ENCODE results near the gene MMEL1.
"Not testable (repeated sequence)": the region's sequence is repeated elsewhere in the genome, so short reads cannot be mapped to it uniquely, and the experiment has no call there.

Gene MMEL1

DNA sequence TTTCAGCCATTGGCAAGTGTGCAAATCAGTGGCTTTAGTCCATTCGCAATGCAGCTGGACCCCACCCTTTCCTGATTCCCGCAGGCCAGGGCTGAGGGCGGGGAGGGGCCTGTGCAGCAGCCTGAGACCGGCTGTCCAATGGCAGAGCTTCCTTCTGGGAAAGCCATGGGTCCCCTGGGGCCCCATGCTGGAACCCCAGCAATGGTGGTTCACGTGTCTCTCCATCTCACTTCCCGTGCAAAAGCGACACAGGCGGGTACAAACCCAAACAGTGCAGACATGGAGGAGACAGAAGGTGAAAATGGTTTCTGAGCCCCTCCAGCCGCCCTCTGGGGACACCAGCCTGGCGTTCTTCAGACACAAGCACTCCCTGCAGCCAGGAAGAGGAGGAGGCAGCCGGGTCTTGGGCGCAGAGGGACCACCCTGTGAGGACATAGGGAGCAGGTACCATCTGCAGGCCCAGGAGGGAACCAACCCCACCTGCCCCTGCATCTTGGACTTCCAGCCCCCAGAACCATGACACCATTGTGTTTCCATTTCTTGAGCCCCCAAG lies 82.4 kb downstream of the MMEL1 start:
- H3K9me3 ChIP-seq (ENCODE audit: control insufficient read depth in 1 of 2, low read length in 2 of 2); H3K27me3 ChIP-seq (ENCODE audit: control insufficient read depth in 1 of 2, insufficient read depth in 2 of 2, low read length in 2 of 2); H3K4me3 ChIP-seq (ENCODE audit: low read depth in 1 of 2, low read length in 2 of 2); H3K27ac ChIP-seq (ENCODE audit: low read depth, low read length); H3K36me3 ChIP-seq (ENCODE audit: control insufficient read depth in 1 of 2, insufficient read depth in 2 of 2, low read length in 2 of 2); H3K9ac ChIP-seq (ENCODE audit: low read depth in 1 of 2, low read length in 2 of 2): not testable (repeated sequence)
- peaks cover 26 to 52% of the 10 kb centered on the region in 2 donors for H3K4me1 ChIP-seq (ENCODE audit: control insufficient read depth in 1 of 2, insufficient read depth in 2 of 2, low read length in 2 of 2)

DNA sequence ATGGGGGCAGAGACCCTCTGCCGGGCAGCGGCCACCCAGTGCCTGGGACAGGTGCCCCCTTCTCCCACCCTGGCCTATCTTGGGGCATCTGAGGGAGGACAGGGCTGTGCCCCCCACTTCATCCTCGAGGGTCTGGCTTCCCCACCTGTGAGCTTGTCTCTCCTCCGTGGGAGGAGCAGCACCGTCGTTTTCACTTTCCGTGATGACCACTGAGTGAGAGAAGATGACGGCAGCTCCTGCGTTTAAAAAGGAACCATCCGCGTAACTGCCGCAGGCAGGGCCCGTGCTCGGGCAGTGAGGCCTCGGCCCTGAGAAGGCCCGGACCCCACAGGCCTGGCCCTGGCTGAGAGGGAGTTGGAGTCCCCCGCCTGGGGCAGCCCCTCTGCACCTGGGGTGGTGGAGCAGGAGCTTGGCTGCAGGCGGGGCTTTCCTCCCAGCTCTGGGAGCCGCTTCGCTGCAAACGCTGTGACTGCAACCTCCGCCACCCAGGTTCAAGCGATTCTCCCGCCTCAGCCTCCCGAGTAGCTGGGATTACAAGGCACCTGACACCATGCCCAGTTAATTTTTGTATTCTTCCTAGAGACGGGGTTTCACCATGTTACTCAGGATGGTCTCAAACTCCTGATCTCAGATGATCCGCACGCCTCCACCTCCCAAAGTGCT lies 83.3 kb downstream of the MMEL1 start:
- not testable (repeated sequence) for H3K9me3 ChIP-seq (ENCODE audit: control insufficient read depth in 1 of 2, low read length in 2 of 2); H3K36me3 ChIP-seq (ENCODE audit: control insufficient read depth in 1 of 2, insufficient read depth in 2 of 2, low read length in 2 of 2); H3K27me3 ChIP-seq (ENCODE audit: control insufficient read depth in 1 of 2, insufficient read depth in 2 of 2, low read length in 2 of 2)
- Histone ChIP-seq H3K9ac (ENCODE audit: low read depth in 1 of 2, low read length in 2 of 2) (peak overlapping the region; percentile 60 to 82), H3K4me1 (ENCODE audit: control insufficient read depth in 1 of 2, insufficient read depth in 2 of 2, low read length in 2 of 2) (peaks cover 29 to 52% of the 10 kb centered on the region in 2 donors), H3K27ac (ENCODE audit: low read depth, low read length) (peak overlapping the region; percentile 98), H3K4me3 (ENCODE audit: low read depth in 1 of 2, low read length in 2 of 2) (peak overlapping the region; percentile 28 to 40)

DNA sequence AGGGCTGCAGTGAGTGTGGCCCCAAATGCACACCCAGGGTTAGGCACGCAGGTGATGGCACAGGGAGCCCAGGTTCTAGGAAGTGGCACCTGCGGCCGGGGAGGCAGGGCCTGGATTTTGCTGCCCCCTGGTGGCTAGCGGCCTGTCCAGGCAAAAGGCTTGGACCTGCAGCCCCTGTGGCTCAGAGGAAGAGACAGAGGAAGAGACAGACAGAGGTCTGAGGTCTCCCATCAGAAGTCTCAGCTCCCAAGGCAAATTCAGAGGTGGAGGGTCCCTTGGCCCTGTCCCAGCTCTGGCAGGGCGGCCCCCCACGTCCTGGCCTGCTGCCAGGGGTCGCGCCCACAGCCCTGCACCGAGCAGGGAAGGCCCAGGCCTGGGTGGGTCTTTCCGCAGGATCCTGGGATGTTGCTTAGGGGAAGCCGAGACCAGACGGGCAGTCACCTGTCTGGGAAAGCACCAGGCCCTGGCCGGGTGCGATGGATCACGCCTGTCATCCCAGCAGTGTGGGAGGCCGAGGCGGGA lies 84.7 kb downstream of the MMEL1 start:
- Histone ChIP-seq H3K4me1 (ENCODE audit: control insufficient read depth in 1 of 2, insufficient read depth in 2 of 2, low read length in 2 of 2) (peaks cover 33 to 53% of the 10 kb centered on the region in 2 donors), H3K9ac (ENCODE audit: low read depth in 1 of 2, low read length in 2 of 2) (peak overlapping the region; percentile 77 to 82), H3K4me3 (ENCODE audit: low read depth in 1 of 2, low read length in 2 of 2) (peak overlapping the region; percentile 69 to 74), H3K9me3 (ENCODE audit: control insufficient read depth in 1 of 2, low read length in 2 of 2) (no peaks in the 10 kb centered on the region), H3K27ac (ENCODE audit: low read depth, low read length) (peak overlapping the region; percentile 98), H3K36me3 (ENCODE audit: control insufficient read depth in 1 of 2, insufficient read depth in 2 of 2, low read length in 2 of 2) (no peaks in the 10 kb centered on the region), H3K27me3 (ENCODE audit: control insufficient read depth in 1 of 2, insufficient read depth in 2 of 2, low read length in 2 of 2) (no peaks in the 10 kb centered on the region)

DNA sequence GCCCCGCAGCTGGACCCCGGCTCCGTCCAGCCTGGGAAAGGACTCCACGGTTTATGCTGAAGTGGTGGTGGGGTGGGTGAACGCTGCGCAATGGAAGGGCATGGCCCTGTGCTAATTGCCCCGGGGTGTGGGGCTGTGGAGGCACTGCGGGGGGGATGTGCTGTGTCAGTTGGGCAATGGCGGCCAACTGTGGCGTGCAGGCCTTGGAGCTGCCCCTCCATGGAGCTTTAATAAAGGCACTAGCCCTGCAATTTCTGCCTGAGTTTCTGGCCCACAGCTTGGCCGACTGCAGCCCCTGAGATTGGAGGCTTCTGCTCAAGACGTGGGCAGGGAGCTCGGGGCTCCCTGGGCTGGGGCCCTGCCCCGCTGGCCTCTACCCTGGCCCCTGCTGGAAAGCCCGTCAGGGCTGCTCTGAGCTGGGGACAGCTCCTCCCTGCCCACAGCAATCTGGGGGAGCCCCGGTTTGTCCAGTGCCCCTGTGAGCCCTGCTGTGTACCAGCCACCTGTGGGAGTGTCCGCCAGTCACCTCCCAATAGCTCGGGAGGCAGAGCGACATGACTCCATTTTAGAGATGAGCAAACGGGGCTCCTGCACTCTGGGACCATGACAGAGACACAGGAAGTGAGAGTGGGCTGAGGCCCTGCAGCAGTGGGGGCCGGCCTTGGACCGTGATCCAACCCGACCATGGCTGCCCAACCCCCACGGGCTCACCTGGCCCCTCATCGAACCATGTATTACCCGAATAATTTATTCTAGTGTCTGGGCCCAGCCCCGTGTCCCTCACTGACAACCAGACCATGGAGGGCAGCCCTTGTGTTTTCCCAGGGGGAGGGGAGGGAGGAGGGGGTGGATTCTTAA lies 85.4 kb downstream of the MMEL1 start:
- no peaks in the 10 kb centered on the region for H3K36me3 ChIP-seq (ENCODE audit: control insufficient read depth in 1 of 2, insufficient read depth in 2 of 2, low read length in 2 of 2)
- peak overlapping the region; percentile 98 for H3K27ac ChIP-seq (ENCODE audit: low read depth, low read length)
- no peaks in the 10 kb centered on the region for H3K9me3 ChIP-seq (ENCODE audit: control insufficient read depth in 1 of 2, low read length in 2 of 2)
- H3K4me3 ChIP-seq (ENCODE audit: low read depth in 1 of 2, low read length in 2 of 2): peak overlapping the region; percentile 69 to 74
- H3K9ac ChIP-seq (ENCODE audit: low read depth in 1 of 2, low read length in 2 of 2): peak overlapping the region; percentile 77 to 82
- H3K27me3 ChIP-seq (ENCODE audit: control insufficient read depth in 1 of 2, insufficient read depth in 2 of 2, low read length in 2 of 2): no peaks in the 10 kb centered on the region
- peaks cover 33 to 56% of the 10 kb centered on the region in 2 donors for H3K4me1 ChIP-seq (ENCODE audit: control insufficient read depth in 1 of 2, insufficient read depth in 2 of 2, low read length in 2 of 2)

DNA sequence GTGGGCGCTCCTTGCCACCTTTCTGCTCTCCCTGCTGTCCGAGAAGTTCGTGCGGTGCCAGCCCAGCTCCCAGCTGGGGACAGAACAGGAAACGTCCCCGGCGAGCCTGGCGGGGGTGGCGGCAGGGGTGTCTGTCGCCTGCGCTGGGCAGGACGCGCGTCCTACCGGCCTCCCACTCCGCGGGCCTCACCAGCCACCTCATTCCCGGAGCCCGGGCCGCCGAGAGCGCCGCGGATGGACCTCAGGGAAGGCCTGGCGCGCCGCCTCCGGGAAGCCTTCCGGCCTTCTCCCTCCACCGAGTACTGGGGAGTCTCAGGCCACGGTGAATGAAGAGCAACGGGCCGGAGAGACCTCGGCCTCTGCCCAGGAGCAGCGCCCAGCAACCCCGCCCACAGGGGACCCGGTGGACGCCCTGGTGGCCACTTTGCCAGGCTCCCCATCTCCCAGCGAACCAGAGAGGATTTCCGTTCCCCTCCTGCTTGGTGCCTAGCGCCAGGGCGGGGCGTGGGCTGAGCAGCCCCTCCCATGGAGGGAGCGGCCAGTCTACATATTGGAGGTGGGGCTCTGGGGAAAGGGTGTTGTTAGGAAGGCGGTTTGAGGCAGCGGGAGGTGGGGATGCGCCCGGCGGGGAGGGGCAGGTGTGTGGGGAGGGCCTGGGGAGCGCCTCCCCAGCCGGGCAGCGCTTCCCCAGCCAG lies 86.2 kb downstream of the MMEL1 start:
- Histone ChIP-seq H3K27ac (ENCODE audit: low read depth, low read length) (peak overlapping the region; percentile 98), H3K36me3 (ENCODE audit: control insufficient read depth in 1 of 2, insufficient read depth in 2 of 2, low read length in 2 of 2) (no peaks in the 10 kb centered on the region), H3K9ac (ENCODE audit: low read depth in 1 of 2, low read length in 2 of 2) (peak overlapping the region; percentile 77 to 82), H3K9me3 (ENCODE audit: control insufficient read depth in 1 of 2, low read length in 2 of 2) (no peaks in the 10 kb centered on the region), H3K27me3 (ENCODE audit: control insufficient read depth in 1 of 2, insufficient read depth in 2 of 2, low read length in 2 of 2) (no peaks in the 10 kb centered on the region), H3K4me3 (ENCODE audit: low read depth in 1 of 2, low read length in 2 of 2) (peak overlapping the region; percentile 69 to 74), H3K4me1 (ENCODE audit: control insufficient read depth in 1 of 2, insufficient read depth in 2 of 2, low read length in 2 of 2) (peaks cover 33 to 63% of the 10 kb centered on the region in 2 donors)

DNA sequence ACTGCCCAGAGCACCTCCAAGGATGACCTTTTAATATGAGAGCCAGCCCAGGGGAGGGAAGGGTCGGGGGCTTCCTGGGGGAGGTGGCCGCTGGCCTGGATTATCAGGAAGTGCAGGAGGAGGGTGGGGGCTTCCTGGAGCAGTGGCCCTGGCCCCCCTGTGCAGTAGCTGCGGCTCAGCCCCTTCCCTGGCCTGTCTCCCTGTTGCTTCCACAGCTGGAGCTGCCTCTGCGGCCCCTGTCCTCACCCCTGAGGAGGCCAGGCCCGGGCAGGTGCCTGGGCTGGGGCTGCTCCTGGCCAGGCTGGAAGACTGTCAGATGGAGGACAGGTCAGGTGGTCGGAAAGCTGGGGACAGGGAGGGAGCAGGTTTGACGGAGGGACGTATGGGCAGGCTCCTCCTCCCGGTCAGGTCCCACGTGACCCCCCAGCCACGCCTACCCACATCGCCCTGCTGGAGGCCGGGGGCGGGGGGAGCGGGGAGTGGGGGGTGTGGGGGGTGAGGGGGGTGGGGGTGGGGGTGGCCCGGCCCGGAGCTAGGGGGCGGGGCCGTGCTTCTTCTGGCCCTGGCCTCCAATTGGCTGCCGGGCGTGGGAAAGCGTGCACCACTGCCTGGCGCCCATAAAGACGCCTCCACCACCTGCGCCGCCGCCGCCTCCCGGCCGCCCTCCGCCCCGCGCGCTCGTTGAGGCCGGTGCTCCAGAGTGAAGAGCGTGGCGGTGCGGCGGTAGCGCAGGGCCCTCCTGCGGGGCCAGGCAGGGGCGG lies 86.9 kb downstream of the MMEL1 start:
- Histone ChIP-seq H3K36me3 (ENCODE audit: control insufficient read depth in 1 of 2, insufficient read depth in 2 of 2, low read length in 2 of 2) (no peaks in the 10 kb centered on the region), H3K27ac (ENCODE audit: low read depth, low read length) (peak overlapping the region; percentile 98), H3K4me1 (ENCODE audit: control insufficient read depth in 1 of 2, insufficient read depth in 2 of 2, low read length in 2 of 2) (peaks cover 33 to 67% of the 10 kb centered on the region in 2 donors), H3K4me3 (ENCODE audit: low read depth in 1 of 2, low read length in 2 of 2) (peak overlapping the region; percentile 69 to 74), H3K9ac (ENCODE audit: low read depth in 1 of 2, low read length in 2 of 2) (peak overlapping the region; percentile 72 to 77), H3K27me3 (ENCODE audit: control insufficient read depth in 1 of 2, insufficient read depth in 2 of 2, low read length in 2 of 2) (no peaks in the 10 kb centered on the region), H3K9me3 (ENCODE audit: control insufficient read depth in 1 of 2, low read length in 2 of 2) (no peaks in the 10 kb centered on the region)

DNA sequence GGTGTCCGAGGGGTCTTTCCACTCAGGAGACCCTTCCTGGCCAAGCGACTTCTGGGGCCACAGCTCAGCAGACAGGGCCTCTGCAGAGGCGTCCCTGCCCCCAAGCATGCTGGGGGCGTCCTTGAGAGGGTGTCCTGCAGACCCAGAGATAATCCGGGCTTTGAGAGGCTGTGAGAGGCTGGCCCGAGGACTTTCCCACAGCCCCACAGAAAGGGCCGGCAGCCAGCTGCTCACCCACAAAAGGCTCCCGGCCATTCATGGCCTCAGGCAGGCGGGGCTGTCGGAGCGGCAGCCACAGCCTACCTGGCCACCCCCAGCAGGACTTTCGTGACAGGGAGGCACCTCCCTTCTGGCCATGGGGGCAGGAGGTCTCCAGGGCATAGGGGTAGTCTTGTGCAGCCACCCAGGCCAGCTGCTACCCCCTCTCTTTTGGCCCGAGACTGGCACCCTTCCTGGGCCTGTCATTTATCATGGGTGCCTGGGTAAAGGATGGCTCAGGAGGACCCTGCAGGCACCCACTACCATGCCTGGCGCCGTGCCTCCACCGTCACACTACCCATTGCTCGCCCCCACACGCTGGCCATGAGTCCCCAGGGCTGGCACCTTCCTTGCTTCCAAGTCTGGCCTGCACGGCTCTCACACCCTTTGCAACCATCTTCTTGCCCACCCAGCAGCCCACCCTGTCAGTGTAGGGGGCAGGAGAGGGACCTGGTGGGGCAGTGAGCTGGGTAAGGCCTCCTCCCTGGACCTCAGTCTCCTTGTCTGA lies 87.8 kb downstream of the MMEL1 start:
- no peak overlapping the region for H3K9ac ChIP-seq (ENCODE audit: low read depth in 1 of 2, low read length in 2 of 2)
- H3K36me3 ChIP-seq (ENCODE audit: control insufficient read depth in 1 of 2, insufficient read depth in 2 of 2, low read length in 2 of 2): no peaks in the 10 kb centered on the region
- no peak overlapping the region for H3K4me3 ChIP-seq (ENCODE audit: low read depth in 1 of 2, low read length in 2 of 2)
- H3K27ac ChIP-seq (ENCODE audit: low read depth, low read length): peak overlapping the region; percentile 10
- H3K4me1 ChIP-seq (ENCODE audit: control insufficient read depth in 1 of 2, insufficient read depth in 2 of 2, low read length in 2 of 2): peaks cover 33 to 67% of the 10 kb centered on the region in 2 donors
- H3K27me3 ChIP-seq (ENCODE audit: control insufficient read depth in 1 of 2, insufficient read depth in 2 of 2, low read length in 2 of 2): no peaks in the 10 kb centered on the region
- H3K9me3 ChIP-seq (ENCODE audit: control insufficient read depth in 1 of 2, low read length in 2 of 2): no peaks in the 10 kb centered on the region

DNA sequence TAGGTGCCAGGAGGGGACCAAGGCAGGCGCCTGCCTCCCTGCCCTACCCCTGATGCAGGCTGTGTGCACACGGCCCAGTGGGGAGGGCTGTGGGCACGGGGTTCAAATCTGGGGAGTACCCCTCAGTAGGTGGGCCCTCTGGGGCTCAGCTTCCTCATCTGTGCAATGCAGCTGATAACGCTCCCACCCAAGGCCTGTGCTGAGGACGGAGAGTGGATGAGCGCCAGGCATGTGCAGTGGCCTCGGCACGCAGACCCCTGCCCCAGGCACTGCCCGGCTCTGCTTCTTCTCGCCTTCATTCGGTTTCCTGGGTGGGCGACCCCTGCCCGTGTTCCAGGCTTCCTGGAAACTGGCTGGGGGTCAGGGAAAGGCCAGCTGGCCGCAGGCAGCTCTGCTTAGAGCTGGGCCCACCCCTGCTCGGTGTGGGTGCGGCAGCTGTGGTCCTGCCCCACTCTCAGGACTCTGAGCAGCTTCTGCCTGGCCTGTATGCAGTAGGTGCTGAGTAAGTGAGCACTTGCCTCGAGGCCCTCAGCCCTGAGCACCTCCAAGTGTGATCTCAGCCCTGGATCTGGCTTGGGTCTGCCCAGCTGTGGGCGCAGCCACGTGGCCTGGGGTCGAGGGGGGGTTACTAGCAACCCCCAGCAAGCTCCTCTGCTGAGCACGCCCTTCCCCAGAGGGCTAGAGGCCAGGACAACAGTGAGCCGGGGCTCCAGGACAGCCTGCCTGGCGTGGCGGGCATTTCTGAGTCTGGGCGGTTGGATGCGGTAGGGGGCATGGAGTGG lies 88.5 kb downstream of the MMEL1 start:
- H3K36me3 ChIP-seq (ENCODE audit: control insufficient read depth in 1 of 2, insufficient read depth in 2 of 2, low read length in 2 of 2): no peaks in the 10 kb centered on the region
- H3K27me3 ChIP-seq (ENCODE audit: control insufficient read depth in 1 of 2, insufficient read depth in 2 of 2, low read length in 2 of 2): peaks cover 0 to 5% of the 10 kb centered on the region in 2 donors
- H3K27ac ChIP-seq (ENCODE audit: low read depth, low read length): no peak overlapping the region
- H3K4me1 ChIP-seq (ENCODE audit: control insufficient read depth in 1 of 2, insufficient read depth in 2 of 2, low read length in 2 of 2): peaks cover 31 to 65% of the 10 kb centered on the region in 2 donors
- H3K9me3 ChIP-seq (ENCODE audit: control insufficient read depth in 1 of 2, low read length in 2 of 2): no peaks in the 10 kb centered on the region
- H3K9ac ChIP-seq (ENCODE audit: low read depth in 1 of 2, low read length in 2 of 2): no peak overlapping the region
- H3K4me3 ChIP-seq (ENCODE audit: low read depth in 1 of 2, low read length in 2 of 2): no peak overlapping the region
